ENCODE data around the gene B3GNT9. TPM values are rescaled to one million over a fixed set of nuclear protein-coding genes. Genes with fewer than 3 reads are reported as not detected.

B3GNT9 gene
- total and polyA plus RNA-seq, 8 donors: 1.8 to 9.3 (median 3.6) TPM

DNA sequence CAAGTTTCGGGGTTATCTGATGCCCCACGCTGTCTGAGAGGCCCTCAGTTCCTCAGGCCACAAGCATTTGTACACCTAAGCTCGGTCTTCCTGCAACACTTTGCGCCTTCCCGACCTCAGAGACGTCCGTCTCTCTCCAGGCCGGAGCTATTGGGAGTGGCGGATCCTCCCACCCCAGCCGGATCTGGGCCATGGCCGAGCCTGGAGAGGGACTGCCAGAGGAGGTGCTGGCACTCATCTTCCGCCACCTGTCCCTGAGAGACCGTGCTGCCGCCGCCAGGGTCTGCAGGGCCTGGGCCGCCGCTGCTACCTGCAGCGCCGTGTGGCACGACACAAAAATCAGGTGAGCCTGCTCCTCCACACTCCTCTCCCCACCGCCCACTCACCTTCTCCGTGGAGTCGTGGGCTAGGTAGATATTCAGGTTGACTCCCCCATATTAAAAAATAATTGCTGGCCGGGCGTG, 10.8 kb upstream of the B3GNT9 start:
- Histone ChIP-seq H3K36me3 (no peaks in the 10 kb centered on the region), H3K27ac (no peak overlapping the region), H3K27me3 (no peaks in the 10 kb centered on the region), H3K9me3 (no peaks in the 10 kb centered on the region), H3K4me1 (peaks cover 0 to 23% (median 5%) of the 10 kb centered on the region in 3 donors), H3K4me3 (no peak overlapping the region)
- TF ChIP-seq, protein P1, sequence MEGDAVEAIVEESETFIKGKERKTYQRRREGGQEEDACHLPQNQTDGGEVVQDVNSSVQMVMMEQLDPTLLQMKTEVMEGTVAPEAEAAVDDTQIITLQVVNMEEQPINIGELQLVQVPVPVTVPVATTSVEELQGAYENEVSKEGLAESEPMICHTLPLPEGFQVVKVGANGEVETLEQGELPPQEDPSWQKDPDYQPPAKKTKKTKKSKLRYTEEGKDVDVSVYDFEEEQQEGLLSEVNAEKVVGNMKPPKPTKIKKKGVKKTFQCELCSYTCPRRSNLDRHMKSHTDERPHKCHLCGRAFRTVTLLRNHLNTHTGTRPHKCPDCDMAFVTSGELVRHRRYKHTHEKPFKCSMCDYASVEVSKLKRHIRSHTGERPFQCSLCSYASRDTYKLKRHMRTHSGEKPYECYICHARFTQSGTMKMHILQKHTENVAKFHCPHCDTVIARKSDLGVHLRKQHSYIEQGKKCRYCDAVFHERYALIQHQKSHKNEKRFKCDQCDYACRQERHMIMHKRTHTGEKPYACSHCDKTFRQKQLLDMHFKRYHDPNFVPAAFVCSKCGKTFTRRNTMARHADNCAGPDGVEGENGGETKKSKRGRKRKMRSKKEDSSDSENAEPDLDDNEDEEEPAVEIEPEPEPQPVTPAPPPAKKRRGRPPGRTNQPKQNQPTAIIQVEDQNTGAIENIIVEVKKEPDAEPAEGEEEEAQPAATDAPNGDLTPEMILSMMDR (IDR thresholded peaks at IDR 0.05): no peak
- no peak for FAIRE-seq
- intact Hi-C loops (cut with DNase I): loop anchor here in 1 of 3 donors (10.0 kb wide), 1 partner anchor 187 kb away; no protein-coding TSS in a partner anchor
- no peak for ATAC-seq
- DNase-seq: peak in 4 of 6 donors; percentile 24 to 82 (median 54)
- WGBS, 2 donors: 64 to 69% methylated on average over 25 of the region's 25 CpGs

DNA sequence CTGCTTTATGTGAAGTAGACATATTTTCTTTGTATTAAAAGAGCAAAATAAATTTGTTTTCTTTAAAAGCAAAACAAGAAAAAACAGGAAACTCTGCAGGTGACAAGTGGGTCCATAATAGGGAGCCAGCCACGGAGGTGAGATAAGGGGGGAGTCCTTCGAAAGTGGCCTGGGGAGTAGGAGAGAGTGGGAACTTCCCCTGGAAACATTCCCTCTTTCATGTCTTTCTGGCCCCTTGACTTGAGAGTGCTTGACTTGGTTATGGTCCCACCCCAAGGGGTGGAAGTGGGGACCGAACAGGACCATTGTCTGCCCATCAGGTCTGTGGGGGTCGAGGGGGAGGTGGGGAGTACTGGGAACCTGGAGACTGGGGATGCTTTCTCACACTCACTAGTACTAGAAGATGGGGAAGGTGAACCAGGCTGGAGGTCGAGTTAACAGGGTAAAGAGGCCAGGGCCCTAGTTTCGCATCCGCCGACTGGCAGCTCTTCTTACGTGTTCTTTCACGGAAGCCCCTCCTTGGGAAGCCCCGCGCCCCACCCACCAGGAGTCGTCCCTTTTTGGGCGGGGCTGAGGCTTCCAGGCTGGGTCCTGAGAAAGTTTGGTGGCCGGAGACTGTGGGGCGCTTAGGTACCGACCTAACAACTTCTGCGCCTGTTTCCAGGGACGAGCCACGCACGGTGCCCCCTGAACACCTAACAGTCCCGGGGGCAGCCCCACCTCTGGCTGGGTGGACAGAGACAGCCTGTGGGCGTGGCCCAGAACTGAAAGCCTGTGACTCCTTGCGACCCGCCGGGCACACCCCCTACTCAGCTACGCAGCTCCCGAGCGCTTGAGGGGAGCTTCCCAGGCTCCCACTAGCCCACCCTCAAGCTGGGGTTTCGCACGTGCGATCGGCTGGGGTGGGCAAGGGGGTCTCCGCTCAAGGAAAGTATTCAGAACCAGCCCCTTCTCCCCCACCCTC, 8.1 kb upstream of the B3GNT9 start:
- ATAC-seq: peak in 3 of 4 donors; percentile 11 to 22 (median 19)
- H3K27ac ChIP-seq: peak overlapping the region; percentile 73 to 91 (median 84)
- WGBS, 2 donors: 3 to 5% methylated on average over 34 of the region's 34 CpGs

DNA sequence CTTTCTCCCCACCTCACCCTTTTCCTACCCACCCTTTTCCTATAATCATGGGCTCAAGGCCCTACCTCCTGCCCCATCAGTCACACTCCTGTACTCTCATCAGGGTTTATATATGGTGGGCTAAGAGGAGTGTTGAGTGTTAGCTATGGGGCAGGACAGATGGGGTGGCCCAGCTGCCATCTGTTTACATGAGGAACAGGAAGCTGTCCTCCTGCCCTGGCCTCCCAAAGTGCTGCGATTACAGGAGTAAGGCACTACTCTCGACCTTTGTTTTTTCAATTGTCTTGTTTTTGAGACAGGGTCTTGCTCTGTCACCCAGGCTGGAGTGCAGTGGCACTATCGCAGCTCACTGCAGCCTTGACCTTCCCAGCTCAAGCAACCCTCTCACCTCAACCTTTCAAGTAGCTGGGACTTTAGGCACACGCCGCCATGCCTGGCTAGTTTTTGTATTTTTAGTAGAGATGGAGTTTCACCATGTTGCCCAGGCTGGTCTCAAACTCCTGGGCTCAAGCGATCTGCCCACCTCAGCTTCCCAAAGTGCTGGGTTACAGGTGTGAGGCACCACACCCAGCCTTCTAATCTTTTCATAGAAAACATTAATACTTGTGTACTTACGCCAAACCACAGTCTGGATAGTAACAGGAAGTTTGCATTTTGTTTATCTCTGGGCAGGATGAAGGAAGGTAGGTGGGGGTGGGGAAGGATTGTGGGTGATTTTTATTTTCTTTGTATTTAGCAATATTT, 7.3 kb upstream of the B3GNT9 start:
- ATAC-seq: no peak
- Histone ChIP-seq H3K9me3 (no peaks in the 10 kb centered on the region), H3K36me3 (no peaks in the 10 kb centered on the region), H3K27me3 (no peaks in the 10 kb centered on the region), H3K4me3 (no peak overlapping the region), H3K4me1 (peaks cover 0 to 23% (median 3%) of the 10 kb centered on the region in 3 donors), H3K27ac (peak overlapping the region in 1 of 4 donors; percentile 37)
- intact Hi-C loops (cut with DNase I): loop anchor here in 2 of 3 donors (5.0 to 10.0 kb wide), 2 partner anchors 141 to 183 kb away; no protein-coding TSS in a partner anchor
- TF ChIP-seq, protein P1 (IDR thresholded peaks at IDR 0.05): no peak
- FAIRE-seq: no peak
- no peak for DNase-seq
- WGBS, 2 donors: 74 to 83% methylated on average over 7 of the region's 7 CpGs

More for the DNA sequence above, 8.1 kb upstream of the B3GNT9 start:
- intact Hi-C loops (cut with DNase I): loop anchor here in 2 of 3 donors (5.0 to 10.0 kb wide), 2 partner anchors 142 to 184 kb away; no protein-coding TSS in a partner anchor
- DNase-seq (peak in 5 of 6 donors; percentile 57 to 86 (median 71)), FAIRE-seq (no peak)
- H3K4me3 ChIP-seq: peak overlapping the region; percentile 53 to 97 (median 96)
- peaks cover 3 to 23% (median 4%) of the 10 kb centered on the region in 3 donors for H3K4me1 ChIP-seq
- no peaks in the 10 kb centered on the region for H3K36me3 ChIP-seq
- H3K27me3 ChIP-seq: no peaks in the 10 kb centered on the region
- TF ChIP-seq, protein P1 (IDR thresholded peaks at IDR 0.05): no peak
- H3K9me3 ChIP-seq: no peaks in the 10 kb centered on the region

DNA sequence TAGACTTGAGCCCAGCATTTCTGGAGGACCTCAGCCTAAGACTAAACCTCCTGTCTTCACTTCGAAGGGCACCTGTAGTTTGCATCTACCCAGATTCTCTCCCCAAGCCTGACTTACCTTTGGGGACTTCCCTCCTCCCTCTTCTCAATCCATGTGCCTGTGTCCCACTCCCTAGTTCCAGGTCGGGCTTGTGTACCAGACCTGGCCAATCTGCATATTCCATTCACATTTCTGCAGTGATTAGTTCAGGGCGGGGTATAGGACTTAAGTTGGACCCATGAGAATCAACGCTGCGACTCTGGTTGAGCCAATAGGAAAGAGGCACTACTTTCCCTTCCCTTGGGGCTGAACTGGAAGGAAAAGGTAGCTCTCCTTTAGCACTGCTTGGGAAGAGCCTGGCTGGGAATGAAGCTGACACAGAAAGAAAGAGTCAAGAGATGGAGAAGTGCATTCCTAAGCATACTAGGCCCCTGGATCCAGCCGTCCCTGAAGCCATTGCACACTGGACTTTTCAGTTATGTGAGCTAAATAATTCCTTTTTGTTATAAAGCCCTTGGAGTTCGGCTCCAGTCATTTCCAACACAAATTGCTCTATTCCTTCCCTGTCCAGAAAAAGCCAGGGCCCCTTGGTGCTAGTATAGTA, 6.4 kb upstream of the B3GNT9 start:
- H3K4me3 ChIP-seq: no peak overlapping the region
- no peak for FAIRE-seq
- WGBS, 2 donors: 64 to 72% methylated on average over 7 of the region's 7 CpGs

More for the DNA sequence above, 6.4 kb upstream of the B3GNT9 start:
- Histone ChIP-seq H3K9me3 (no peaks in the 10 kb centered on the region), H3K36me3 (no peaks in the 10 kb centered on the region), H3K27ac (no peak overlapping the region), H3K4me1 (peaks cover 0 to 20% (median 3%) of the 10 kb centered on the region in 3 donors), H3K27me3 (no peaks in the 10 kb centered on the region)
- TF ChIP-seq, protein P1 (IDR thresholded peaks at IDR 0.05): no peak
- ATAC-seq (no peak), DNase-seq (no peak)
- intact Hi-C loops (cut with DNase I): loop anchor here in 2 of 3 donors (5.0 to 10.0 kb wide), 2 partner anchors 140 to 182 kb away; no protein-coding TSS in a partner anchor
